Left ventricle myocardium inferior (tissue), 1 donor: Measurements from ENCODE around the gene ZNF438. TPM values are rescaled to one million over a fixed set of nuclear protein-coding genes. Genes with fewer than 3 reads are reported as not detected.
A peak's percentile ranks its signal among the peaks of the same experiment; 100 is the strongest.

ENCODE experiments used
- DNase-seq: peaks from one replicate; pipeline ENCODE4 v3.0.0-alpha.2; 2020
- H3K27ac ChIP-seq: fragments of 200-600 bp; replicated peaks from 2 replicates; pipeline ENCODE4 v1.8.0; 2021
- H3K27me3 ChIP-seq: fragments of 200-600 bp; 2 replicates; pipeline ENCODE4 v1.8.0; 2021; ENCODE audit warnings: low read depth
- H3K36me3 ChIP-seq: fragments of 200-600 bp; 2 replicates; pipeline ENCODE4 v1.8.0; 2021
- H3K4me1 ChIP-seq: fragments of 200-600 bp; 2 replicates; pipeline ENCODE4 v1.8.0; 2021
- H3K4me3 ChIP-seq: fragments of 200-600 bp; 2 replicates; pipeline ENCODE4 v1.8.0; 2021; ENCODE audit warnings: mild to moderate bottlenecking, moderate library complexity
- H3K9me3 ChIP-seq: fragments of 200-600 bp; replicated peaks from 2 replicates; pipeline ENCODE4 v1.8.0; 2021
- CTCF ChIP-seq: fragments of 200-600 bp; IDR thresholded peaks from 2 replicates; pipeline ENCODE4 v1.8.0; 2021; ENCODE audit warnings: antibody characterized with exemption, mild to moderate bottlenecking, borderline replicate concordance
- intact Hi-C: fragments of 100-400 bp; cut with micrococcal nuclease; formaldehyde crosslinking; loops from one replicate; pipeline ENCODE4 v1.11.0; 2022
- total RNA-seq: library from RNA; stranded (reverse); fragmentation: NEBNext Ultra II Directional; extraction: Animal tissue kit (Norgen Biotek cat#: 25700); gene quantifications from one replicate; pipeline ENCODE4 v1.2.1, GENCODE V29; 2021
- donor health status: DM: no; HTN: yes; CAD: no; lungs with severe emphysema.

ZNF438 gene
- total RNA-seq, 1 donor from 2014 or later: 13.2 TPM

DNA sequence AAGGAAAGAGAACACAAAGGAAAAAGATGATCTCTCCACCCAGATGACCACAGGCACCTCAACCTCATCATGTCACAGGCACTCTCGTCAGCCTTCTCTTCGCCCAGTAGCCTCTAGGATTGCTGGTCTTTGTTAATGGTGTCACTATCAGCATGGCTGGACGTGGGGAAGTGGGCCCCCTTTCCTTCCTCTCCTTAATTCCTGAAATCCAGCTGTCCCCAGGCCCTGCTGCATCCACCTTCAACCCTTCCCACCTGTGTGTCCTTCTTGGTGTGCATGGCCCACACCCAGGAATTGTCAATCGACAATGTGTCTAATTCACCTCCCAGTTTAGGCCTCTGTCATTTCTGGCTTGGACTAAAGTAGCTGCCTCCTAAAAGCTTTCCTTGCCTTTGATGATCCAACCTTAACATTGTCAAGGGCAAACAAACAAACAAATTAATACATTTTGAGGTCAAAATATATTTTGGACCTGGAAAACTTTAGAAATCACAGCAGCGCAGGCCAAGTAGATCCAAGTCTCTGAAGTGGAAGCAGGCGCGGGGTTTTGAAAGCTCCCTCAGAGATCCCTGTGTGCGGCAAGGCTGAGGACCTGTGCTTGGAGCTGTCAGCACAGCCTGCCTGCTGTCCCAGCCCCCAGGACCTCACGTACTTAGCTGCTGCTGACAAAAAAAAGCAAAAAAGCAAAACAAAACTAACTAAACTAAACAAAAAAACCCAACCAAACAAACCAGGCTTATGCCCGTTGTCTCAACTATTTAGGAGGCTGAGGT lies 208.8 kb downstream of the ZNF438 start:
- H3K27ac ChIP-seq: no peak overlapping the region
- TF ChIP-seq CTCF: no peak
- peaks cover 12% of the 10 kb centered on the region for H3K27me3 ChIP-seq
- H3K4me3 ChIP-seq: no peak overlapping the region
- peaks cover 30% of the 10 kb centered on the region for H3K4me1 ChIP-seq
- DNase-seq: no peak
- intact Hi-C loops: no loop called here
- H3K9me3 ChIP-seq: no peaks in the 10 kb centered on the region
- no peaks in the 10 kb centered on the region for H3K36me3 ChIP-seq

DNA sequence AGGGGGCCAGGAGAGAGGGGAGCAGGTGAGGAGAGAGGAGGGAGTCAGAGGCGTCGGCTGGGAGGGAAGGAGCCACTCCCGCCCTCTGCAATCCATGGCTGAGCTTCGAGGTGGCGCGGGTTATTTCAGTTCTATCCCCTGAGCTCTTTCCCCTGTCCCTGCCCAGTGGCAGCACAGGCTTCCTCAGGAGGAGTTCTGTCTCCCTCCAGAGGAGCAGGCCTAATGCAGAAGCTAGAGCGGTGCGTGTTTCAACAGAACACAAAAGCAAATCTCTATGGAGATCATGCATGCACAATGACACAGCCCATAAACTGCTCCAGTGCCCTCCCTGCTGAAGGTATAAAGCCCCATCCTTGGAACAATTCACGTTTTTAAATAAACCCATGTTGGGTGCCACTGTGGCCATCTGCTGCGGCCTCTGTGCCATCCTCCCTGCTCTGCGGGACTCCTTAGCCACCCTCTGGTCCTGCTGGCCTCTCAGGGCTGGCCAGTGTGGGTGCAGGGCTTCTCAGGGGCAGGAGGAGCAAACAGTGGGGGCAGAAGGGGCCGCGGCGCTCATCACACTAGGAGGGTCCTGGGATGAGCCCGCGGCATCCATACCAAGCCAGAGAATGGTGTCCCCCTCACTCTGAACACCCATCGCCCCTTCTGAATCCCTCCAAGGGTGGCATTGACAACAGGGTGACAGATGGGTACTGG lies 209.5 kb downstream of the ZNF438 start:
- DNase-seq: no peak
- no peaks in the 10 kb centered on the region for H3K36me3 ChIP-seq
- no peak overlapping the region for H3K4me3 ChIP-seq
- H3K27me3 ChIP-seq: peaks cover 12% of the 10 kb centered on the region
- peaks cover 27% of the 10 kb centered on the region for H3K4me1 ChIP-seq
- H3K27ac ChIP-seq: peak overlapping the region; percentile 86
- intact Hi-C loops: no loop called here
- no peak for TF ChIP-seq CTCF
- no peaks in the 10 kb centered on the region for H3K9me3 ChIP-seq

DNA sequence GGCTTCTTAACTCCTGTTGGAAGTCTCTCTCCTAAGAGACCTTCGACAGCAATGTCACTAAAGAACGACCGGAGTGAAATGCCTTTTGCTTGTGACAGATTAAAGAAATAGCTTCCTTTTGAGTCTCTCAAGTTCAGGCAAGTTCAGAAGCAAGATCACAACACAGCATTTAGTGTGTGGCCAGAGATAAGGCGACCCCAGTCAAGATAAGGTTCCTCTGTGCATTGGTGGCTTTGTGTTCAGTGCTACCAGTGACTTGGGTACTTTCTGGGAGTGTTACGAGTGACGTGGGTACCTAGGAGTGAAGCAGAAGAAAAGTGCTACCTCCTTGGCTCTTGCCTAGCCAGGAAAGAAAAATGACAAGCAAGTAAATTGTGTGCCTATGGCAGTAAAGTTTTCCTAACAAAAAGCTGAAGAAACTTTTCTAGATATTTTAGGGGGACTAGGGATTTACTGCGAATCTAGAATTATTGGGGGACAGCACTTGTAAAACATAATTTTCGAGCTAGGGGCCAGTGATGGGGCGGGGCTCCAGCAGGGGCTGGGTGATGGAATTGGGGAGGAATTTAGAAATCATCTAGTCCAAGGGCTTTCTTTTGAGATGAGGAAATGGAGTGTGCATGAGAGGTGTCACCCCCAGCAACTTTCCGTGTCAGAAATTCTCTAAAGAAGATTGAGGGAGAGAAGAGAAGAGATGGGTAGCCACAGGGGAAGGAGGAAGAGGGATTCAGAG lies 210.2 kb downstream of the ZNF438 start:
- Histone ChIP-seq H3K4me3 (no peak overlapping the region), H3K36me3 (no peaks in the 10 kb centered on the region), H3K9me3 (no peaks in the 10 kb centered on the region), H3K4me1 (peaks cover 27% of the 10 kb centered on the region), H3K27me3 (peaks cover 12% of the 10 kb centered on the region), H3K27ac (peak overlapping the region; percentile 86)
- TF ChIP-seq CTCF: no peak
- intact Hi-C loops: no loop called here
- DNase-seq: no peak

DNA sequence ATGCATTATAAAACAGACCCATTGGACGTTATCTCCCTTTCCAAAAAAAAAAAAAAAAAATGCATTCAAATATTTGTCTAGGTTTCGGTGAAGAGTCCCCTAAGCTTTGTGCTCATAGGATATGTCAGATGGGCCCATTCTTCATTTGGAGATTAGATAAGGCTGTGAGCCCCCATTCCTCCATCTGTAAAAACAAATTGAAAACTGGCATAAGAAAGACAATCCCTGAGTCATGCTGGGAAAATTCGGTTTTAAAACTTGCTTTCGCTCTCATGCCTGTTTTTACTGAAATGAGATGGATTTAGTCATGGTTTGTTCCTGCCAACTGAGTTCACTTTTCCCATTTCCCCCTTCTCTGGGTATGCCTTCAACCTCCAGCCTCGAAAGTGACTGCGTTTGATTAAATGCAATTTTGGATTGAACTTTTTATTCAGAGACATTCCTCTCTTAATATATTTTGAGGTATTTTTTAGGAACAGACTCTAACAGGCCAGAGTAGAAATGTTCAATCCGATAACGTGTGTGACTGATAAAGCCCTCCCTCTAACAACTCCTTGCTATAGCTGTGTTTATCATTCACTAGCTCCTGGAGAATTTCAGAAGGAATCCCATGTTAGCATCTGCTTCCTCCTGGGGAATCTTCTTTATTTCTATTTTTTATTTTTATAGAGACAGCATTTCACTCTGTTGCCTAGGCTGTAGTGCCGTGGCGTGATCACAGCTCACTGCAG lies 211.2 kb downstream of the ZNF438 start:
- H3K27ac ChIP-seq: peak overlapping the region; percentile 86
- H3K4me3 ChIP-seq: peak overlapping the region; percentile 52
- no peak for TF ChIP-seq CTCF
- no peaks in the 10 kb centered on the region for H3K36me3 ChIP-seq
- H3K27me3 ChIP-seq: peaks cover 12% of the 10 kb centered on the region
- intact Hi-C loops: no loop called here
- H3K9me3 ChIP-seq: no peaks in the 10 kb centered on the region
- peaks cover 27% of the 10 kb centered on the region for H3K4me1 ChIP-seq
- no peak for DNase-seq
